Non-pigmented ciliary epithelial cell (primary cell): ENCODE data around the gene RAB20.
"Not testable (repeated sequence)": the region's sequence is repeated elsewhere in the genome, so short reads cannot be mapped to it uniquely, and the experiment has no call there.

Experiments used
- DNase-seq: peaks from one replicate; pipeline ENCODE4 v3.0.0-alpha.2; 2010; ENCODE audit warnings: low read depth

RAB20 gene, protein sequence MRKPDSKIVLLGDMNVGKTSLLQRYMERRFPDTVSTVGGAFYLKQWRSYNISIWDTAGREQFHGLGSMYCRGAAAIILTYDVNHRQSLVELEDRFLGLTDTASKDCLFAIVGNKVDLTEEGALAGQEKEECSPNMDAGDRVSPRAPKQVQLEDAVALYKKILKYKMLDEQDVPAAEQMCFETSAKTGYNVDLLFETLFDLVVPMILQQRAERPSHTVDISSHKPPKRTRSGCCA

GRCh38 chr13:110561344-110562035, at the start of gene RAB20:
Gene RAB20, minus strand, starts transcription at chr13:110561722. Its CDS starts 203 bp downstream, at chr13:110561519.
- no peak for DNase-seq

GRCh38 chr13:110610955-110611595, 49.6 kb upstream of the RAB20 start:
- DNase-seq = no peak

DNA sequence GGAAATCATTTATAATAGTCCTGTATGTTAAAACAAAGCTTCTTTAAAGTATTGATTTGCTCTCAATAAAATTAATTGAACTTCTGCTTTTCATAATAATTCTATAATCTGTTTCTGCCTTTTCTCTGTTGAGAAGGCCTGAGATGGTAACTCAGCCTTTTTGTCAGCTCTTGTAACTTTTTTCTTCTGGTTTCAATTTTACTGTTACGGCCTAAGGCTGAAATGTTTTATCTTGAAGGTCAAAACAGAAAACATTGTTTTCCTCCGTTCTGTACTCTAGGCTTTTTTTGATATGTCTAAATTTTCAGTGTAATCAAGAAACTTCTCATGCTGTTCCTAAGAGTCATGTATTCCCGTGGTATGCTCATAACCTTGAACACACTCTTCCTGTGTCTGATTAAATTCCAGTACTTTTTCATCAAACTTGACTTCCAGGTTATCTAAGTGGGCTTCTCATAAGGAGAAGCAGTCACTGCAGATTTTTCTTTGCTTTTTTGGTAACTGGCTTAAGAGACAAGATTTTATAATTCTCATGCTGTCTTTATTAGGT, 46.2 kb upstream of the RAB20 start:
- no peak for DNase-seq

DNA sequence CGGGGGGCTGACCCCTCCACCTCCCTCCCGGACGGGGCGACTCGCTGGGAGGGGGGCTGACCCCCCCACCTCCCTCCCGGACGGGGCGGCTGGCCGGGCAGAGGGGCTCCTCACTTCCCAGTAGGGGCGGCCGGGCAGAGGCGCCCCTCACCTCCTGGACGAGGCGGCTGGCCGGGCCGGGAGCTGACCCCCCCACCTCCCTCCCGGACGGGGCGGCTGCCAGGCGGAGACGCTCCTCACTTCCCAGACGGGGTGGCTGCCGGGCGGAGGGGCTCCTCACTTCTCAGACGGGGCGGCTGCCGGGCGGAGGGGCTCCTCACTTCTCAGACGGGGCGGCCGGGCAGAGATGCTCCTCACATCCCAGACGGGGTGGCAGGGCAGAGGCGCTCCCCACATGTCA, 44.8 kb upstream of the RAB20 start:
- not testable (repeated sequence) for DNase-seq

- no peak for DNase-seq
These were observed 43.6 kb upstream of the RAB20 start for GRCh38 chr13:110605132-110605531.

- DNase-seq = no peak
These were observed 39.5 kb upstream of the RAB20 start for GRCh38 chr13:110600980-110601379.

- no peak for DNase-seq
These were observed 38.8 kb upstream of the RAB20 start for GRCh38 chr13:110600261-110600819.

GRCh38 chr13:110597041-110597689, 35.6 kb upstream of the RAB20 start:
- no peak for DNase-seq

- peak; percentile 19 for DNase-seq
These were observed 32.1 kb upstream of the RAB20 start for GRCh38 chr13:110593430-110594130.

DNA sequence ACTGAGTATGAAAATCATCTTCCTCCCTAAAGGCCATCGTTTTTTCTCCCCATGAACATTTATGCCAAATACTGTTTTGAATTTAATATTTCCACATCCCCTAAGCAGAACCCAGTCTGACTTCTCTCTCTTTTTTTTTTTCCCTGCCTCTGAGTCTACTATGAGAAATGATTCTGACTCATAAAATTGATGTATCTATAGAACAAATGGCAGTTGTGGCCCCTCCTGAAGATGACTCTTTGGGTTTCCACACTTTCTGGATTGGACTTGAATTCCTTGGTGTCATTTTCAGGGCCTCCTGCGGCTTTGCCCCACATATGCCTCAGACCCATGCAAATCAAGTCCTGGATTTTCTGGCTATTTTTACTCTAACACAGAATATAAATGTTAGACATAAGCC, 31.1 kb upstream of the RAB20 start:
- no peak for DNase-seq

- DNase-seq = no peak
These were observed 29.1 kb upstream of the RAB20 start for GRCh38 chr13:110590577-110590976.

DNA sequence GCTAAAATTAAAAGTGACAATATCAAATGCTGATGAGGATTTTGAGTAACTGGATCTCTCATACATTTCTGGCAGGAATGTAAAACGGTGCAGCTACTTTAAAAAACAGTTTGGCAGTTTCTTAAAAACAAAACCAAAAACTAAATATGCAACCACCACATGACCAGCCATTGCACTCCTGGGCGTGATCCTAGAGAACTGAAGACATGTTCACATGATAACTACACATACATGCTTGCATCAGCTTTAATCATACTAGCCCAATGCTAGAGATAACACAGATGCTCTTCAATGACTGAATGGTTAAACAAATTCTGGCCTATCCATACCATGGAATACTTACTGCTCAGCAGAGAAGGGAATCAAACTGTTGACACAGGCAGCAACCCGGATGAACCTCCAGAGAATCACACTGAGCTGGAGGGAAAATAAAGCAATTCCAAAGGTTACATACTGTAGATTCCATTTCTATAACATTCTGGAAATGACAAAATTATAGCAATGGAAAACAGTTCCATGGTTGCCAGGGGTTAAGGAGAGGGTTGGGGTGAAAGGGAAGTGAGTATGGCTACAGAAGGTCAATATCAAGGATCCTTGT, 28.4 kb upstream of the RAB20 start:
- no peak for DNase-seq

GRCh38 chr13:110583178-110583865, 21.8 kb upstream of the RAB20 start:
- no peak for DNase-seq

- DNase-seq = no peak
These were observed 21.0 kb upstream of the RAB20 start for GRCh38 chr13:110582421-110582954.

GRCh38 chr13:110581506-110582185, 20.1 kb upstream of the RAB20 start:
- DNase-seq = no peak

DNA sequence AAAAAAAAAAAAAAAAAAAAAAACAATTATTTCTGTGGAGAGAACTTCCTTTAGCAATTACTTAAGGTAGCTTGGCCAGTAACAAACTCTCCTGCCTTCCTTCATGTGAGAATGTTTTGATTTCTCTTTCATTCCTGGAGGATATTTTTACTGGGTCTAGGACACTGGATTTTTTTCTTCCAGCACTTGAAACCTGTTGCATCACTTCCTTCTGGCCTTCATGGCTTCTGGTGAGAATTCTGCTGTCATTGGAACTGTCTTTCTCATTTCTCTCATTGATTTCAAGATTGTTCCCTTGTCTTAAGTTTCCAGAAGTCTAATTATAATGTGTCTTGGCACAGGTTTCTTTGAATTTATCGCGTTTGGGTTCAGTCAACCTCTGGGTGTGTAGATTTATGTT, 19.3 kb upstream of the RAB20 start:
- no peak for DNase-seq

- DNase-seq = no peak
These were observed 16.8 kb upstream of the RAB20 start for GRCh38 chr13:110578363-110578762.

DNA sequence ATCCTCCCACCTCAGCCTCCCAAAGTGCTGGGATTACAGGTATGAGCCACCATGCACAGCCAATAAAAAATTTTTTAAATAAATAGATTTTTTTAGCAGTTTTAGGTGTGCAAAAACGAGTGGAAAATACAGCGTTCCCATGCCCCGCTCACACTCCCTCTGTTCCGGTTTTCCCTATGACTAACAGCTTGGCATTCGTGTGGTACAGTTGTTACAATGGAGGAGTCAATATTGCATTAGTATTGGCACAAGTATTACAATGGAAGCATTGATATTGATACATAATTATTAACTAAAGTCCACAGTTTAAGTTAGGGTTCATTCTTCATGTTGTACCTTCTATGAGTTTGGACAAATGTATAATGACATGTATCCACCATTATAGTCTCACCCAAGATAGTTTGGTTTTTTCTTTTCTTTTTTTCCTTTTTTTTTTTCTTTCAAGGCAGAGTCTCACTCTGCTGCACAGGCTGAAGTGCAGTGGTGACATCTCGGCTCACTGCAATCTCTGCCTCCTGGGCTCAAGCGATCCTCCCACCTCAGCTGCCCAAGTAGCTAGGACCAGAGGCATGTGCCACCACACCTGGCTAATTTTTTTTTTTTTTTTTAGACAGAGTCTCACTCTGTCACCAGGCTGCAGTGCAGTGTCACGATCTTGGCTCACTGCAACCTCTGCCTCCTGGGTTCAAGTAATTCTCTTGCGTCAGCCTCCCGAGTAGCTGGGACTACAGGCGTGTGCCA, 15.4 kb upstream of the RAB20 start:
- DNase-seq = no peak

DNA sequence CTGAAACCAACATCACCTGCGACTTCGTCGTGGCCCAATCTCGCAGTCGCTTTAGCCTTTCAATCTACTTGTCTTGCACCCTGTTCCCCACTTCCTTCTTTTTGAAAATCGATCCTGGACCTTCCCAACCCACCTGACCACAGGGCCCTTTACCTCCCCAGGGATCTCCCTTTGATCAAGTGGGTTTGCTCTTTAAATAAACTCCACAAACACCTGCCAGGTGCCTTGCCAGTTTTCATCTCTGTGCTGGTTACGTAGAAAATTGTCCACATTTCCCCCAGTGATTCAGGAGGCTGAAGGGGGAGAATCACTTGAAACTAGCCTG, 14.5 kb upstream of the RAB20 start:
- no peak for DNase-seq
